NCI-H2227 treated with DMSO at 0.1 percent for 48 hours (cell line): Measurements from ENCODE around the gene FARP1.

ENCODE experiments used
- DNase-seq: peaks from one replicate; lab custom pipeline; 2025; lab: John Stamatoyannopoulos, UW

Gene FARP1

DNA sequence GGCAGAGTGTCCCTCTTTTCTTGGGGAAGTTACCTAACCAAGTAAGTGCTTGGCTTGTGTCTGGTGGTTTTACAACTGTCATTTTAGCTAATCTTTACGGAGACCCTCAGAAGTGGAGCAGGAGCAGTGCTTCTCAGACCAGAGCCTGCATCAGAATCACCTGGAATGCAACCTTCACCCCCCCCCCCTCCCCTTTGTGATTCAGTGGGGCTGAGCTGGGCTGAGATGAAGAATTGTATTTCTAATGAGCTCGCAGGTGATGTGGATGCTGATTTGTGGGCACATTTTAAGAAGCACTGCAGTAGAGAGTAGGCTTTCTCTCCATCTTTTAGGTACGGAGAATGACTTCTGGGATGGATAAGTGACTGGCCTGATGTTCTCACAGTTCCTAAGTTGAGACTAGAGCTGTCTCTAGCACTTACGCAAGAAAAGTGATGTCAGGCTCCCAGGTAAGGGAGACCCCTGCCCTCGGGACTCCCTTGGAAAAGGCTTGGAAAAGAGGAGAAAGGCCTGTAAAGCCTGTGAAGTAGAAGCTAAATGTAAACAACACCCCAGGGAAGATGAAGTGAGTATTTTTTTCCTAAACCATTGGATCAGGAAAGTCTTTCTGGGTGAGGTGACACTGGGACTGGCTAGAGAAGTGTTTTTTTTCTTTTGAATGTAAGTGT lies 57.5 kb downstream of the FARP1 start:
- DNase-seq, result no peak

DNA sequence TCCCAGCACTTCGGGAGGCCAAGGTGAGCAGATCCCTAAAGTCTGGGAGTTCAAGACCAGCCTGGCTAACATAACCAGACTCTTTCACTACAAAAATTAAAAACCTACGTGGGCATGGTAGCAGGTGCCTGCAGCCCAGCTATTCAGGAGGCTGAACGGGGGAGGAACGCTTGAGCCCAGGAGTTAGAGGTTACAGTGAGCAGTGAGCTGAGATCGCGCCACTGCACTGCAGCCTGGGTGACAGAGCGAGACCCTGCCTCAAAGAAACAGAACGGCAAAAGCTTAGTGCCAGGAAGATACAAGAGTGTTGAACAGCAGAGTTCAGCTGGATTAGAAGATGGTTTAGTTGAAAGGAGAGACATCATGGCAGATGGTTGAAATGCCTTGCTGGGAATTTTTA lies 58.3 kb downstream of the FARP1 start:
- no peak for DNase-seq

DNA sequence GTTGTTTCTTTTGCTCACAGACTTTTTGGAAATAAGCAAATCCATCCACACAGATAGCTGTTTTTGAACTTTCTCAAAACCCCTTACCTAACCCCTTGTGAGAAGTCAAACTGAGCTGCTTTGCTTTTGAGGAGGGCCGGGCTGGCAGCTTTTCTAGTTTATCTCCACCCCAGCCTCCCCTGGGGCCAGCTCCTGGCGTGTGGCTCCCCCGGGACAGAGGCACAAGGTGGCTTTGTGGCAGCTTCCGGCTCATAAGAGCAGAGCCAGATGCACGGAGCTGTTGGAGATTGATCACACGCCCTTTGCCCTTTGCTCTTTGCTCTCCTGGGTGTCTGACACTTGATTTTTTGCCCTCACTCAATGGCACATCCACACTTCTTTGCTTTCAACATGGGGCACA lies 59.1 kb downstream of the FARP1 start:
- DNase-seq, result no peak

DNA sequence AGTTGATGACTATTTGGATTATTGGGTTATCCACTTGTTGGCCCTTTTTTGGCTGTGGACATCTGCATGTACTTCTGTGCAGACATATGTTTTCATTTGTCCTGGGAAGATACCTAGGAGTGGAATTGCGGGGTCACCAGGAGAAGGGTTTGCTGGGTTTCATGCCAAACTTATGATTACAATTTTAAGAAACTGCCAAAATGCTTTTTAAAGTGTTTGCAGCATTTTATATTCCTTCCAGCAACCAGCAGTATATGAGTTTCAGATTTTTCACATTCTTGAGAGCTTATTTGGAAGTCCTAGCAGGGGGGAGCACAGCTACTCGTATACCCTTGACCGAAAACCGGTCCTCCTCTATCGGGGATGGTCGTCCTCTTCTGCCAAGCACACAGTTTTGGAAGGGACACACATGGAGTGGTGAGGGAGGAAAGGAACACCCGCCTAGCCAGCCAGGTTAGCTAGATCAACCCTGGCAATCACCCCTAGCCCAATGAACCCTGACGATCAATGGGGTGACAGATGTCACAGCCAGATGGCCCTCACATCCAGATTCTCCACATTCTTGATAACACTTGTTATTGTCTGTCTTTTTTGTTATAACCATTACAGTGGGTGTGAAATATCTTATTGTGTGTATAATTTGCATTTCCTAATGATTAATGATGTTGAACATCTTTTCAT lies 60.9 kb downstream of the FARP1 start:
- DNase-seq, result no peak

DNA sequence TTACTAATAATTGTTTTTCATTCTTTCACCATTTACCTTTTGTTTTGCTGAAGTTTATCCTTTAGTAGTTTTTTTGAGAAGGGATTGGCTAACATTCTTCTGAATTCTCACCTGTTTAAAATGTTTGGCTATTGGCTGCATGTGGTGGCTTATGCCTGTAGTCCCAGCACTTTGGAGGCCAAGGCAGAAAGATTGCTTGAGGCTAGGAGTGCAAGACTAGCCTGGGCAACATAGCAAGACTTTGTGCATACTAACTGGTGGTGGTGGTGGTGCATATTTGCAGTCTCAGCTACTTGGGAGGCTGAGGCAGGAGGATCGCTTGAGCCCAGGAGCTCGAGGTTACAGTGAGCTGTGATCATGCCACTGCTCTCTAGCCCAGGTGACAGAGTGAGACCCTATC lies 61.7 kb downstream of the FARP1 start:
- DNase-seq, result no peak

DNA sequence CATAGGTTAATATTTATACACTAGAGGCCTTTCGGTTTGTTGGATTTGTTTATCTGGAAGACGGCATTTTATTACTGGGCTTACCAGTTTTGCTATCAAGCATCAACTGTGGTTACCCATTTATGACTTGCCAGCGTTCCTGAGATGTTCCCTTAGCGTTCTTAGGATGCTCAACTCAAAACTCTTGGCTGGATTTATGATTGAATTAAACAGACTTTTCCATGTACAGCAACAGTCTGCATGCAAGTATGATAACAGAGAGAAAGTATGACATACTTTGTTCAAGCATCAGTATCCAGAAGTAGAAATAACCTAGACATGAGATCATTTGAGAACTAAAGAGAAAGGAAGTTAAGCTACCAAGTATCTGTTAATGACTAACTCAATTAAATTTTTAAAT lies 64.1 kb downstream of the FARP1 start:
- no peak for DNase-seq

DNA sequence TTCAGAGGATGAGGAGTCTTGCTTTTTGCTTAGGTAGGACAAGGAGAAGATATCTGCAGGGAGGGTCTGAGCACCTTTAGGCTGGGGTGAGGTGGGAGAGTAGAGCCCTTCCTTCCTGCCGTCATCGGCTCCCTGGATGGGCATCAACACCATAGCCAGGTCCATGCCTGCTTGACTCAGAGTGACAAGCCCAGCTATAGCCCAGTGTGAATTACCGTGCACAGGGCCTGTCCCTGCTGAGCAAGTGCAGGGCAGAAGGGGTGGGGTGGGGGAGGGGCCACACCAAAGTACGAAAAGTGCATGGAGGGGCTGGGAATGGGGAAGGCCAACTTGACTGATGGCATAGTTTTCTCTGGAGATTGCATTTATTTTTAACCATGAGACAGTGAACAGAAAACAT lies 64.5 kb downstream of the FARP1 start:
- DNase-seq, result no peak

DNA sequence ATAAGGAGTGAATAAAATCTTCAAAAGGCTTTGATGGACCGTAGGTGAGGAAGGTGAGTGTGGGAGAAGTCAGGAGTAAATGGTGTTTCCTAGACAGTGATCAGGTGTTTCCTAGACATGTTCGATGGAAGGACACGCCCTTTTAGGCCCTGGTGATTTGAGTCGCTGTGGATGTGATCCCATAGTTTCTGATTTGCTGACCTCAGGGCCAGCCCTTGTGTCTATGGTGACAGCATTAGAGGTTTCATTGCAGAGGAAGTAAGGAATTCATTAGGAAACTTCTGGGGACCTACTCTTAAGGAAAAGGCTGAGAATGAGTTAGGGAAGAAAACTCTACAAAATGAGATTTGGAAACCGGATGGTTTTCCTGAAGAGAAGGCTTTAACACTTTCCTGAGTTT lies 65.7 kb downstream of the FARP1 start:
- DNase-seq, result no peak

DNA sequence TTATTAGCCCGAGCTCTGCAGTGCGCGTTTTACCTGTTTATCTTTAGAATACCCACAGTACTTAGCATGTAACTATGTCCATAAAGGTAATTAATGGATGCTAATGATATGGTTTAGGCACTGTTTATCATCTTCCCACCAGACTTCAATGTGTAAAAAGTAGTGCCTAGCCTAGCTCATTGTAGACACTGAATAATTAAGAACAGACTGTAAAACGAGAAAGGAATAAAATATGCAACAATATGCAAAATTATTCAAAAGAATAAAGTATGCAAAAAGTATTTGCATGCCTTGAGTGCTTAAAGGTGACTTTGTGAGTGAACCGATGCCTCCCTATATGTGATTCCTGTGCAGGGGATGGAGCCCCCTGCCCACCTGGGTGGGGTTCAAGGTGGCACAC lies 69.9 kb downstream of the FARP1 start:
- no peak for DNase-seq

DNA sequence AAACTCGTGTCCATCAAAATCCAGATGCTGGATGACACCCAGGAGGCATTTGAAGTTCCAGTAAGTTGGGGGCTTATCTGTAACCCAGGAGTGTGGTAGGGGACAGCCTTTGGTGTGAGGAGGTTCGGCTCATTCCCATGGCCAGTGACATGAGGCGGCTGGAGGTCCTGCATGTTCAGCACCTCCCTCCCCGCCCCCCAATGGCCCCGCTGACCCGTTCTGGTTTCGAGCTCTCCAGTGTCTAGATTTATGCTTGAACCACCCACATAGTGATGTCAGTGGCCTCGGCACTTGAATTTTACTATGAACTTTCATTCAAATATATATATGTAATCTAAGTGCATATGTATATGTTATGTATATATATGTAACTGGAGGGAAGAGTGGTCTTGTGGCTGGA lies 70.5 kb downstream of the FARP1 start:
- no peak for DNase-seq

DNA sequence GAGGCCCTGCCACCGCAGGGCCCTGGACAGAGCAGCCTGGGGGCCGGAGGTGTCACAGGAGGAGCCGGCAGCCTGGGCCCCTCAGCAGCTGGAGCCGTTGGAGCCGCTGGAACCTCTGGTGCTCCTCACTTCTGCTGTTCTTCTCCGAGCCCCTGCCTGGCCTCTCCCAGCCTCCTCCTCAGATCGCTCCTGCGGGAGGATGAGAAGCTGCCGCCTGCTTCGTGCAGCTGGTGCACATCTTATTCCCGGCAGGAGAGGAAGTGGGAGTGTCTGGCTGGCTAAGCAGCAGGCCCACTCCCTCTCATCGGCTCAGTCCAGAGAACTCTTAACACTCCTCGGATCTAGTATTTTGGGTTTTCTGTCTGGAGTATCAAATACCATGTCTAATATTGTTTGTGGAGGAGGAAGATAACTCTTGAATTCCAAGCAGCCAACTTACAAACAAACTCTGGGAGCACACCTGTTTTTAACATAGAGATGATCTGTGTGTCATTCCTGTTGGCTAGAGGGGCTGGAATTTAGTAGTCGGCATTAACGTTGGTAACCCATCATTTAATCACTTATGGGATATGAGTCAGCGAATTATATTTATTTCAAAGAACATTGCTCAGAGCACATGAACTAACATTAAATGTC lies 71.2 kb downstream of the FARP1 start:
- no peak for DNase-seq

DNA sequence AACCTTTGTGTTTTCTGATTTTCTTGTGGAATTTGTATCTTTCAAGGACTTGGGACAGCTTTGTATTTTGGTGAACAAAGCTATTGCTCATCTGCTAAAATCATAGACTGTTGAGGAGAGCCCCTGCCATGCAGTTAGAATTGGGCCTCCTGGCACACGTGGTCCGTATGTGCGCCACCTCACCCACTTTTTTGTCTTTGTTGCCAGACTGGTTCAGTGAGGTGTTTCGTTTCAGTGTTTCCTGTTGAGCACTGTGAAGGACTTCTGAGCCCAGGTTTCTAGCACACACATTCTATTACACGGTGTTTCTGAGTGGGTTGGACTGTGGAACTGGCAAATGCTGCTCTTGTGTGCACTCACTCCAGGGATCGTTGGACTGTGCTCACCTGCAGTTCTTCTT lies 71.8 kb downstream of the FARP1 start:
- no peak for DNase-seq

DNA sequence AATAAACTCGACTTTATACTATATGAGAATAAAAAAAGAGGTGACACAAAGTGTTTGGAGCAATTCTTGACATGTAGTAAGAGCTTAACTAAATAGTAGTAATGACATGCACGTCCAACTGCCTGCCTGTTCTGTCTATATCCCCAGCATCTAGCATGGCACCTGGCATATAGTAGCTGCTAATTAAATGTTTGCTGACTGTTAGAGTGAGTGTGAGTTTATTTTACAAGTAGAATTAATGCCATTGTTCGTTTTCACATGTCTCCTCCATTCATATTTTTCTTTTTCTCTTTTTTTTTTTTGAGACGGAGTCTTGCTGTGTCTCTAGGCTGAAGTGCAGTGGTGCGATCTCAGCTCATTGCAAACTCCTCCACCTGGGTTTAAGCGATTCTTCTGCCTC lies 72.6 kb downstream of the FARP1 start:
- DNase-seq, result no peak

DNA sequence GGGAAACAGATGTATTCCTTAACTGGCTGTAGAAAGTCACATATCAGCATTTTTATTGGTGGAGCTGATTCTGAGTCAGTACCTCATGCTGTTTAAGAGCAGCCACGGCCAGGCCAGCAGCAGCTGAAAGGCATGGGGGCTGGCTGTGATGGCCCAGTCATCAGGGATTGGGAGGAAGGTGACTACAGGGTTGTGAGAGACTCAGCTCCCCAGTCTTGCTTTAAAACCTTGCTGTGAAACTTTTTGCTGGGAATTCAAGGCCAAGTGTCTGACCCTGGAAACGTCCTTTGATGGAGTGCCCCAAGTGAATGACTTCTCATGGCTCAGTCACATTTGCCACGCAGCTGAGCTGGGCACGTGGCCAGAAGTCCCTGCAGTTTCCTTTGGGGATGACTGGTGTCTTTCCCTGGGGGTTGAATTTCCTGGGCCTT lies 73.3 kb downstream of the FARP1 start:
- no peak for DNase-seq

DNA sequence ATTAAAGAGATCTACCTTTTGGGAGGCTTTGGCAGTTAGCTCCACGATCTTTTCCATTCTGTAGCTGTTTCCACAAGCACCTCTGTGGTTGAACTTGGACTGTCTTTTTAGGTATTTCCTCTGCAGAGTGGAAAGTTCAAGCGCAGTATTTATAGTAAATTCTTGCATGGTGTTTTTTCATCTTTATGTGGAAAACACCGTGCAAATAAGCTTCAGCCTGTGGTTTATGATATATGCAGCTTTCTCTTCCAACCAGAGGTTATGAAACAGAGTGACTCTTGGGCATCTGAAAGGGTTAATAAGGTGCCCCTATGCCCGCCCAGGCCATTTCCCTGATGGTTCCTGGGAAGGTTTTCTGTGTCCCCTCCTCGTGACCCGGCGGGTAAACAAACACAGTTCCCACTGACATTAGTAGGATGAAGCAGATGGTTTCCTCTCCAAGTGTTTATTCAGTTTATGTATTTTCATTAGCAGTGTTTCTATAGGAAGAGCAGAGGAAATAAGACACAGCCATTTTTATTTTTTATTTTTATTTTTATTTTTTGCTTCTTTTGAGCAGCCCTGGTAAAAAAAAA lies 73.9 kb downstream of the FARP1 start:
- no peak for DNase-seq

DNA sequence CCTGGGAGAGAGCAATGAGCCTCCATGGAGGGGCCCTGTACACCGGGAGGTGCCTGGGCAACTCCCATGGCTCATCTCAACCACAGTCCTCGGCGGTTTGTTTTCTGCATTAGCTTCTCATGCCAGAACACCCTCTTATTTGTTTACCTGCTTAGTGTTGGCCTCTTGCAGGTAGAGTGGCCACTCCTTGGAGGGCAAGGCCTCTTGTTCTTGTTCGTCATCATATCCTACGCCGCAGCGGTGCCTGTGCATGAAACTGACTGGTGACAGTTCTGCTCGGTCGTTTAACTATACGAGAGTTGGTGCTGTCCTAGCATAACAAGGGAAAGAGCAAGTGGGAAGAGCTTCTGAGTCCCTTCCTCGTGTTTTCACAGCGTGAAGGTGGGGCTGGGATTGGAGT lies 74.7 kb downstream of the FARP1 start:
- no peak for DNase-seq

DNA sequence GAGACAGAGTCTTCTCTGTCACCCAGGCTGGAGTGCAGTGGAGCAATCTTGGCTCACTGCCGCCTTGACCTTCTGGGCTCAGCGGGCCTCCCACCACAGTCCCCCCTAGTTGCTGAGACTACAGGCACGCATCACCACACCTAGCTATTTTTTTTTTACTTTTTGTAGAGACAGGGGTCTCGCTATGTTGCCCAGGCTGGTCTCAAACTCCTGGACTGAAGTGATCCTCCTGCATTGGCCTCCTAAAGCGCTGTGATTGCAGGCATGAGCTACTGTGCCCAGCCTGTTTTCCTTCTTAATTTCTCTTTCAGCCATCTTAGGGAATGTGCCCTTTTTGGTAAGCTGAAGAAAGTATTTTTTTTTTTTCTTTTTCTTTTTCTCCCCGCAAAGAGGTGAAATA lies 76.8 kb downstream of the FARP1 start:
- DNase-seq, result no peak

DNA sequence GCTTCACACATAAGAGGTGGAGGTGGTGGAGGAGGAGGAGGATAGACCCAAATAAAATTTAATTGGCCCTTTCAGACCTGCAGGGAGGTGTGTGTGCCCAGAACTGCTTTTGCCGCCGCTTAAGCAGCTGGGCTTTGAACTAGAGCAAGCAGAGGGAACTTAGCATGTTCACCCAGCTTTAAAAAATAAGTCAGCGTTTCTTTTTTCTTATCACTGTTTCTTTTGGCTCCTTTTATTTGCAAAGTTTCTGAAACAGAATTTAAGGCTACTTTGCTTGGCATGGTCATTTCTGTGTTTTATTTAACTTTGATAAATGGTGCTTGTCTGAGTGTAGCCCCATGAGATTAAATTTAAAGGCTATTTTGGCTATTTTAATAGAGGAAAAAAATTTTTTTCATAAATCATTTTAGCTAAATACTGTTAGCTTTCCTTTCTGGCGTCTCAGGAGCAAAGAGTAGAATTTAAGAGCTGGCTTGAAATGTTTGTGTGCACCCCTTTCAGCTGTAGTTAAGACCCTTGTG lies 77.4 kb downstream of the FARP1 start:
- no peak for DNase-seq

DNA sequence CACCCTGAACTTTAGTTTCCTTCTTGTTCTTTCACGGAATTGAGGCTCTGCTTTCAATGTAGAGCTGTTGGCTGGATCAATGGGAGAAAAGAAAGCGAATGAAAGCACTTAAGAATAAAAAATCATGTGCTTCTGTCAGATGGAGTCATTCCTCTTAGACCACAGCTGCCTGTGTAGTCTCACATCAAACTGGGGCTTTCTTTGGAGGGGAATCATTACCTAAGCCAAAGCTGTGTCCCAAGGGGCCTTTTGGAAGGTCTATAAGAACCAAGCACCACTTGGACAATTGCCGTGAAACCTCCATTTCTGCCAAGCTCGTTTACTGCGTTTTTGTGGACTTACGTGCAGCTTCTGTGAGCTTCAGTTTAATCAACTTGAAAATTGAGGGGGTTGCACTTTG lies 78.3 kb downstream of the FARP1 start:
- no peak for DNase-seq

DNA sequence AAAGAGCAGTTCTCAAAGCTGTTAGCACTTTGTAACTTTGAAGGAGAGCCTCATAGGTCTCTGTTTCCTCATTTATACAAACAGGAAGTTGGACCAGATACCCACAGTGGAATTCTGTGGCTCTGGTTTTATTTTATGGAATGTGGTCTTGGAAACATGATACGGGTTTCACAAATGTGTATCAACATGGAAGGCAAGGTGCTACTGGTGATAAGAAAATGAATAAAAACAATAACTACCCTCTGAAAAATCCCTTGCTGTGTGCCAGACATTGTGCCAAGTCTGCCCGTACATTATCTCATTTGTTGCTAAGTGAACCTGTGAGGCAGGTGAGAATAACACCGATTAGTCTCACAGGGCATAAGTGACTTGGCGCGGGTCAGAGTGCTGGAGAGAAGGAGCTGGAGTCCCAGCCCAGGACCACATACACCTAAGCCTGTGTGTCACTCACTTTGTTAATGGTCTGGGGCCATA lies 79.2 kb downstream of the FARP1 start:
- DNase-seq, result no peak

DNA sequence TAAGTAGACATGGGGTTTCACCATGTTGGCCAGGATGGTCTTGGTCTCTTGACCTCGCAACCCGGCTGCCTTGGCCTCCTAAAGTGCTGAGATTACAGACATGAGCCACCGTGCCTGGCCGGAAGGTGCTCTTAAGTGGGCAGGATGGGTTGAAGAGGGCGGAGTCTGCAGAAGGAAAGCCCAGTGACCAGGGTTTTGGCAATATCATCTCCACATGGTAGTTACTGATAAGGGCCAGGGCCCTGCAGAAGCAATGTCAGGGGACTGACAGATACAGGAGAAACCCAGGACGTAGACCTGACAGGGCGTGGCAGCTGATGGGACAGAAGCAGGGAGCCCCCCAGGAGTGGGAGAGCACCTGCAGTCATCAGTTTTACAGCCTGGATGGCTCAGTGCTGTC lies 79.9 kb downstream of the FARP1 start:
- DNase-seq, result no peak

DNA sequence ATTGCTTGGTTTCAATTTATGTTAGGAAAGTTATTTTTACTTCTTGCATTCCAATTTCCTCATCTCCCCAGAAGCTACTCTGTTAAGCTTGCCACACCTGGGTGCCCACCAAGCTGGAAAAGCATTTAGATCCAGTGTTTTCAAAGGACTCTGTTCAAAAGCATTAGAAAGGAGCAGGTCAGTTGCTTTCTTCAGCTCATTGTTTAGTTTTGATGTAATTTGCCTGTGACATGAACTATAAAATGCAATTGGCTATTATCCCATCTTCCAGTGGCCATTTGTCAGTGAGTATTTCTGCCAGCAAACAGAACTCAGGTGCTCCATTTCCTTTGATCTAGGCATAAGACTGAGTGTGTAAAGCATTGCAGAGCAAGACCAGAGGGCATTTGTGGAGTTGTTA lies 80.8 kb downstream of the FARP1 start:
- no peak for DNase-seq

DNA sequence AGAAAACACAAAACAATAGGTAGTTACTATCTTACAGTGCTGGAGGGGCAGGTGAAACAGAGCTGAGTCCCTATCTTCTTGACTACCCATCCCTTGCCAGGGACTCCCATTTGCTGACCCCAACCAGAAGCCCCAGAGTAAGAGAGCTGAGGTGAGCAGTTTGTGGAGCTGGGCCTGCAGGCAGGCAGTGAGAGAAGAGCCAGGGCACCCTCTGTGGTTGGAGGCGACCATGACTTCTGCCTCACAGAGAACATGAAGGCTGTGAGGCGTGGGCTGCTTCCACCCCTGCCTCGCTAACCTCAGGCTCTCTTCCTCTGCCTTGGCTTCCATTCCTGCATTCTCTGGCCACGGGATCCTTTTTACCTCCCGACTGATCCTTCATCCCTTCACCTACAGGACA lies 81.7 kb downstream of the FARP1 start:
- DNase-seq, result no peak
